A673 (cell line): ENCODE data around the gene DHX57. TPM values are rescaled to one million over a fixed set of nuclear protein-coding genes. Genes with fewer than 3 reads are reported as not detected.
"Not testable (repeated sequence)": the region's sequence is repeated elsewhere in the genome, so short reads cannot be mapped to it uniquely, and the experiment has no call there.

Source experiments
- BruUV-seq: library from RNA; stranded (reverse); fragments of 400-500 nt; replicated peaks from 2 replicates; lab custom pipeline; 2021; lab: Mats Ljungman, UMichigan
- CTCF ChIA-PET: fragments of 300-600 bp; sonication (Branson Sonifier 250); formaldehyde crosslinking; loops from one replicate; lab custom pipeline; 2022; ENCODE audit warnings: antibody characterized with exemption; lab: Charles Lee
- POLR2A ChIA-PET: fragments of 300-600 bp; sonication (Branson Sonifier 250); formaldehyde crosslinking; loops from one replicate; lab custom pipeline; 2022; ENCODE audit warnings: antibody characterized with exemption; ENCODE audit not compliant: low non-redundant PET; lab: Charles Lee
- DNase-seq: peaks from one replicate; pipeline ENCODE4 v3.0.0-alpha.2; 2015; ENCODE audit warnings: low spot score
- H3K27ac ChIP-seq: fragments of 200-600 bp; sonication (generic); 2 replicates; pipeline ENCODE4 v1.5.1; 2016; ENCODE audit warnings: mixed run types, low read depth, mild to moderate bottlenecking, mixed read lengths, antibody characterized with exemption, low read length; ENCODE audit not compliant: poor library complexity, severe bottlenecking
- H3K27me3 ChIP-seq: fragments of 200-600 bp; sonication (generic); replicated peaks from 2 replicates; pipeline ENCODE4 v1.6.1; 2017; ENCODE audit warnings: mixed run types, low read depth, mild to moderate bottlenecking, mixed read lengths, antibody characterized with exemption, low read length; ENCODE audit not compliant: insufficient read depth, poor library complexity
- H3K36me3 ChIP-seq: fragments of 200-600 bp; sonication (generic); 2 replicates; pipeline ENCODE4 v1.6.1; 2016; ENCODE audit warnings: mixed run types, mild to moderate bottlenecking, mixed read lengths, antibody characterized with exemption, low read length; ENCODE audit not compliant: insufficient read depth, poor library complexity, severe bottlenecking
- H3K4me1 ChIP-seq: fragments of 200-600 bp; sonication (generic); 2 replicates; pipeline ENCODE4 v1.6.1; 2017; ENCODE audit warnings: mixed run types, mild to moderate bottlenecking, mixed read lengths, antibody characterized with exemption, low read length; ENCODE audit not compliant: insufficient read depth, poor library complexity, severe bottlenecking
- H3K4me3 ChIP-seq: fragments of 200-600 bp; sonication (generic); 2 replicates; pipeline ENCODE4 v1.5.1; 2016; ENCODE audit warnings: low read depth, mixed run types, mild to moderate bottlenecking, mixed read lengths, low read length; ENCODE audit not compliant: poor library complexity, severe bottlenecking
- H3K9me3 ChIP-seq: fragments of 200-600 bp; sonication (generic); 2 replicates; pipeline ENCODE4 v1.6.1; 2016; ENCODE audit warnings: mixed run types, low read depth, mild to moderate bottlenecking, mixed read lengths, antibody characterized with exemption, low read length; ENCODE audit not compliant: poor library complexity, severe bottlenecking
- EZH2 ChIP-seq: fragments of 200-600 bp; sonication (generic); IDR thresholded peaks from 2 replicates; pipeline ENCODE4 v1.6.1; 2017; ENCODE audit warnings: borderline replicate concordance, low read depth, mild to moderate bottlenecking, mixed read lengths, antibody characterized with exemption, low read length; ENCODE audit not compliant: poor library complexity, severe bottlenecking
- intact Hi-C: fragments of 100-400 bp; cut with micrococcal nuclease; formaldehyde crosslinking; loops from one replicate; pipeline ENCODE4 v1.10.0; 2022; ENCODE audit not compliant: unreplicated experiment
- total RNA-seq: library from RNA; stranded (reverse); gene quantifications from 2 replicates; pipeline ENCODE4 v1.2.3, GENCODE V29; 2021
- TF ChIP-seq, protein P1 (sequence below): fragments of 300-800, 200-600 bp; sonication (generic); conservative IDR thresholded peaks from 2 replicates; pipeline ENCODE4 v1.5.1; 2017; ENCODE audit warnings: low read depth, mild to moderate bottlenecking, antibody characterized with exemption, low read length, moderate library complexity, mixed read lengths

Gene DHX57
- total RNA-seq, 1 experiment from 2014 or later = 30.6 TPM

- CTCF ChIA-PET = no interaction called here
- POLR2A ChIA-PET = no interaction called here
- H3K36me3 ChIP-seq = no peaks in the 10 kb centered on the region
Measured at GRCh38 chr2:38793511-38793910, 82.2 kb downstream of the DHX57 start.

GRCh38 chr2:38792751-38793150, 83.0 kb downstream of the DHX57 start:
- Histone ChIP-seq H3K9me3 (no peaks in the 10 kb centered on the region), H3K4me3 (no peak overlapping the region), H3K36me3 (no peaks in the 10 kb centered on the region), H3K4me1 (peaks cover 11% of the 10 kb centered on the region), H3K27ac (no peak overlapping the region), H3K27me3 (no peaks in the 10 kb centered on the region)
- DNase-seq = no peak
- BruUV-seq = no TSS peak
- TF ChIP-seq, protein P1, sequence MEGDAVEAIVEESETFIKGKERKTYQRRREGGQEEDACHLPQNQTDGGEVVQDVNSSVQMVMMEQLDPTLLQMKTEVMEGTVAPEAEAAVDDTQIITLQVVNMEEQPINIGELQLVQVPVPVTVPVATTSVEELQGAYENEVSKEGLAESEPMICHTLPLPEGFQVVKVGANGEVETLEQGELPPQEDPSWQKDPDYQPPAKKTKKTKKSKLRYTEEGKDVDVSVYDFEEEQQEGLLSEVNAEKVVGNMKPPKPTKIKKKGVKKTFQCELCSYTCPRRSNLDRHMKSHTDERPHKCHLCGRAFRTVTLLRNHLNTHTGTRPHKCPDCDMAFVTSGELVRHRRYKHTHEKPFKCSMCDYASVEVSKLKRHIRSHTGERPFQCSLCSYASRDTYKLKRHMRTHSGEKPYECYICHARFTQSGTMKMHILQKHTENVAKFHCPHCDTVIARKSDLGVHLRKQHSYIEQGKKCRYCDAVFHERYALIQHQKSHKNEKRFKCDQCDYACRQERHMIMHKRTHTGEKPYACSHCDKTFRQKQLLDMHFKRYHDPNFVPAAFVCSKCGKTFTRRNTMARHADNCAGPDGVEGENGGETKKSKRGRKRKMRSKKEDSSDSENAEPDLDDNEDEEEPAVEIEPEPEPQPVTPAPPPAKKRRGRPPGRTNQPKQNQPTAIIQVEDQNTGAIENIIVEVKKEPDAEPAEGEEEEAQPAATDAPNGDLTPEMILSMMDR = no peak
- no peak for TF ChIP-seq EZH2
- intact Hi-C loops = no loop called here
- CTCF ChIA-PET = no interaction called here
- POLR2A ChIA-PET = no interaction called here

More at GRCh38 chr2:38793511-38793910, 82.2 kb downstream of the DHX57 start:
- no TSS peak for BruUV-seq
- no peak for DNase-seq
- intact Hi-C loops = no loop called here
- Histone ChIP-seq H3K4me3 (no peak overlapping the region), H3K27ac (no peak overlapping the region), H3K27me3 (no peaks in the 10 kb centered on the region), H3K9me3 (no peaks in the 10 kb centered on the region), H3K4me1 (peaks cover 3% of the 10 kb centered on the region)
- TF ChIP-seq, protein P1 = no peak
- TF ChIP-seq EZH2 = no peak

DNA sequence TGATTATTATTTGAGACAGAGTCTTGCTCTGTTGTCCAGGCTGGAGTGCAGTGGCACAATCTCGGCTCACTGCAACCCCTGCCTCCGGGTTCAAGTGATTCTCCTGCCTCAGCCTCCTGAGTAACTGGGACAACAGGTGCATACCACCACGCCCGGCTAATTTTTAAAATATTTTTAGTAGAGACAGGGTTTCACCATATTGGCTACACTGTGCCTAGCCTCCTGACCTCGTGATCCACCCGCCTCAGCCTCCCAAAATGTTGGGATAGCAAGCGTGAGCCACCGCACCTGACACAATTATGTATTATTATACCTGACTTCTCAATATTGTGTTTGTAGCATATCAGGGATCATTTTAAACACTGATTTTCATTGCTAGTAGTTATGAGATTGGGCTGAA, 83.4 kb downstream of the DHX57 start:
- H3K36me3 ChIP-seq, POLR2A ChIA-PET, BruUV-seq, intact Hi-C loops, H3K9me3 ChIP-seq, H3K27me3 ChIP-seq, H3K27ac ChIP-seq, H3K4me3 ChIP-seq, CTCF ChIA-PET, DNase-seq: not testable (repeated sequence)
- H3K4me1 ChIP-seq = peaks cover 12% of the 10 kb centered on the region

GRCh38 chr2:38791744-38792143, 84.0 kb downstream of the DHX57 start:
- Histone ChIP-seq H3K4me1 (peaks cover 12% of the 10 kb centered on the region), H3K27me3 (no peaks in the 10 kb centered on the region), H3K4me3 (no peak overlapping the region), H3K27ac (no peak overlapping the region), H3K9me3 (no peaks in the 10 kb centered on the region), H3K36me3 (no peaks in the 10 kb centered on the region)
- ChIA-PET CTCF (no interaction called here), POLR2A (interaction anchor here (0.6 kb wide), 1 partner anchor 391 kb away, joined by 8 read pairs; no protein-coding TSS in a partner anchor)
- intact Hi-C loops = no loop called here
- DNase-seq = no peak
- no peak for TF ChIP-seq EZH2
- TF ChIP-seq, protein P1 = no peak
- BruUV-seq = no TSS peak
